GM19455 (cell line): ENCODE data around the gene SMIM35.
"Not testable (repeated sequence)": the region's sequence is repeated elsewhere in the genome, so short reads cannot be mapped to it uniquely, and the experiment has no call there.

ENCODE experiments used
- ATAC-seq: cut with Tn5 transposase; IDR thresholded peaks from one replicate; pipeline ENCODE4 v1.9.1; 2021; ENCODE audit not compliant: unreplicated experiment

SMIM35 gene

GRCh38 chr11:118082880-118083552 is 3.7 kb downstream of the SMIM35 start:
- no peak for ATAC-seq

DNA sequence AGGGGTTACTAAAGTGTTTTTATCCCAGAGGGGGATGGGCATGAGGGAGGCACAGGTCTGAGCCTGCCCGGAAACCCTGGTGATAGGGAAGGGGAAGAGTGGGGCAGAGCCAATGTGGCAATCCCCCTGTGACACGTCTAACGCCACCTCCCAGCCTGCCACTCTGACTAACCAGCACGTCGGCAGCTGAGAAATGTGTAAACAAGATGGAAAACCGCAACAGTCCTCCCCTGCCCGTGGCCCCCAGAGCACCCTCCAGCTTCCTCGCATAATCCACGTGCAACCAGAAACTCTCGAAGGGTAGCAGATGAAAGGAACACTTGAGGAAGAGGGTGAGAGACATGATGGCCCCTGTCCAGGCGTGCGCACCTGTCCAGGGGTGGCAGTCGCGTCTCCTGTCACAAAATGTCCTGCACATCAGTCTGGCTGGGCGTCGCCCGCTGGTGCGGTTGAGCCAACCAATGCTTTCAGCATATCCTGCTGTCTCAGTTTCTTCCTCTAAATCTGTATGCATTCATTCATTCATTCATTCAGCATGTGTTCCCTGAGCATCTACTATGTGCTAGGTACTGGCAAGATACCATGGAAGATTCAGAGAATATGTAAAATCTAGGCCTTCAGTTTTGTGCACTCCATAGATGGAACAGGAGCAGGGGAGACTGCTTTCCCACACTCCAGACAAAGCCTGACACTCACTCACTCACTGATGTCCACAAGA is 5.4 kb downstream of the SMIM35 start:
- no peak for ATAC-seq

DNA sequence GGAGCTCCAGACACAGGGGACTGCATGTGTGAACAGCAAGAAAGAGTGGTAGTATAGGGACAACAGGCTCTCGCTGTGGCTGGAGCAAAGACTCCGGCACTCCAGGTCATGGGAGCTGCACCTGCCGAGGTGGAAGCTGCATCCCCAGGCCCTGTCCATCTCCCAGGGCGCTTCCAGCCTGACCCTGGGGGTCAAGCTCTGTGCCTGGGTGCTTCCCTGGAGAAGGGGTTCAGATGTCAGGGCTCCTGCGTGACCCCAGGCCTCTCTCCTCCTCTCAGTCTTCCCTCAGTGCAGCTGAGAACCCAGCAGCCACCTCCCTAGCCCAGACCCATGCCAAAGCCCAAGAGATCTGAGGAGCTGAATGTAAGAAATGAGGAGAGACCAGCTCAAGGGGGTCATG is 6.5 kb downstream of the SMIM35 start:
- ATAC-seq: no peak

- ATAC-seq: no peak
Observed at GRCh38 chr11:118079491-118079890, 7.3 kb downstream of the SMIM35 start.

GRCh38 chr11:118078911-118079411 is 7.8 kb downstream of the SMIM35 start:
- no peak for ATAC-seq

- ATAC-seq: no peak
Observed at GRCh38 chr11:118076754-118077281, 9.9 kb downstream of the SMIM35 start, which contains the start of gene TMPRSS4. Gene TMPRSS4, plus strand, starts transcription at chr11:118077078. Its CDS starts 225 bp downstream, at chr11:118077303.

- no peak for ATAC-seq
Observed at GRCh38 chr11:118074785-118075184, 12.0 kb downstream of the SMIM35 start.

GRCh38 chr11:118074091-118074685 is 12.6 kb downstream of the SMIM35 start:
- ATAC-seq: no peak

GRCh38 chr11:118073554-118073953 is 13.2 kb downstream of the SMIM35 start:
- no peak for ATAC-seq

DNA sequence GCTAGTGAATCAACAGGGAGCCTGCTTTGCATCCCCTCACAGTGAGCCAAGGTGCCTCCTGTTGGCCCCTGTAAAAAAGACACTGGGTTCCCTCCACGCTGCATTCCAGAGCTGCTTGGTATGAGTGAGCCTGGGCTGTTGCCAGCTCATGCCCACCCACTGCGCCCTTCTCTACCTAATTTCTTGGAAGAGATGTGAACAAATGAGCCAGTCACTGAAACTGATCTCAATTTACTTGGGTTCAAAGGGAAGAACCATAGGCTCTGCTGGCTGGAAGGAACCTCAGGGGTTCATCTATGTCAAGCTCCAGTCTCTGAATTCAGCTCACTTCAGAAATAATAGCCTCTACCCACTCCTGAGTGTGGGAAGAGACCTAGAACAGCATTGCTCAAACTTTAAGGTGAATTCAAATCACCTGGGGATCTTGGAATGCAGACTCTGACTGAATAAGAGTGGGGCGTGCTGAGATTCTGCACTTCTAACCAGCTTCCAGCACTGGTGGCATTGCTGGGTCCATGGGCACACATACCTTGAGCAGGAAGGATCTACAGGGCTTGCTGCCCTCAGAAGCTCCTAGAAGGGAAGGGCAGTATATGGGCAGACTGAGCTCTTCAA is 15.2 kb downstream of the SMIM35 start:
- ATAC-seq: no peak

DNA sequence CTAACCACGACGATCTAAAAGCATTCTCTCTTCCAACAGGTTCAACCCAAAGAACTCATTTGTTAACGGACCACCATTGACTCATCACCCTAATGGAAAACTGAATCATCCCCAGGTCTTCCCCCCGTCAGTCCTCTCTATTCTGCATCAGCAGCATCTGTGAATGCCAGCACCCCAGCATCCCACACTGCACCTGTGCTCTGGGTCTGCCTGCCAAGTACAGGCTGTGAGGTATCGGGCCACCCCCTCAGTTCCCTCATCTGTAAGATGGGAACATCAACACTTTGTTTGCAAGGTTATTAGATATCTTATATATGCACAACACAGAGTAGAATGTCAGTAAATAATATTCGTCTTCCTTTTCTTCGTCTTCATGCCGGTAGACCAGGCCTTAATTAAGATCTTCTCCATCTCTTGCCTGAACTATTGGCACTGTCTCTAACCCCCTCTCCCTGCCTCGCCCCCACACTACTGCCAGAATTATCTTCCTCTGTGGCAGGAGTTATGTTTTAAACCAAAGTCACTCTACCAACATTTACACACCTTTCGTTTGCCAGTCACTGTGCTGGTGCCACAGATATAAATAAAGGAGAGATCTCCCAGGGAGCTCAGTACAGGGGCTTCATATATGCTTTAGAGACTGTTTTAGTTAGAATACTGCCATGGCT is 17.7 kb downstream of the SMIM35 start:
- ATAC-seq: no peak

DNA sequence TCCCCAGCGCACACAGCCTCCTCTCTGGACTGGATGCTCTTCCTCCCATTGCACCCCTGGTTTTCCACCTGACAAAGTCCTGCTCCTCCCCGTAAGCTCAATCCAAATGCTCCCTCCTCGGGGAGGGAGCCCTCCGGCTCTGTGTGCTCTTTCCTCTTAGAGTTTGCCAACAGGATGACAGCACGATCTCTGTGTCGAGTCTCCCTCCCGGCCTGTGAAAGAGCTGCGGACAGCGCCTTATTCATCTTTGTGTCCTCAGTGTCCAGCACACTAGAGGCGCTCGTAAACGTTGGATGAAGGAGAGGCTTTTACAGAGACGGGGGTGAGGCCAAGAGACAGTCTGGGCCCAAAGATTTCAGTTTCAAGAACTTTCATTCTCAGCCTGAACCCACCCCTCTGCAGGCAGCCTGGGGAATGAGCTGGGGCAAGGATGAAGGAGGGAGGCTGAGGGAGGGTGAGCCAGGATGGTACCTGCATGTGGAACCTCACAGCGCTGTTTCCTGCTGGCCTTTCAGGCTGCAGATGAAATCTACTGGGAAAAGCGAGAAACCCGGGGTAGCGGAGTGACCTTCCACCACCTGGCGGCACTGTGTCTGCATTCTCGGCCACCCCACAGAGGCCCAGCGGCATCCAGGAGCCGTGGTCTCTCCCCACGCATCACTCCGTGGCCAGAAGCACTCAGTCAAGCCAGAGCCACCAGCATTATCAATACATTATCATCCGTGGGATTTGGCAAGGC is 18.4 kb downstream of the SMIM35 start:
- no peak for ATAC-seq

GRCh38 chr11:118067006-118067405 is 19.8 kb downstream of the SMIM35 start:
- ATAC-seq: no peak

DNA sequence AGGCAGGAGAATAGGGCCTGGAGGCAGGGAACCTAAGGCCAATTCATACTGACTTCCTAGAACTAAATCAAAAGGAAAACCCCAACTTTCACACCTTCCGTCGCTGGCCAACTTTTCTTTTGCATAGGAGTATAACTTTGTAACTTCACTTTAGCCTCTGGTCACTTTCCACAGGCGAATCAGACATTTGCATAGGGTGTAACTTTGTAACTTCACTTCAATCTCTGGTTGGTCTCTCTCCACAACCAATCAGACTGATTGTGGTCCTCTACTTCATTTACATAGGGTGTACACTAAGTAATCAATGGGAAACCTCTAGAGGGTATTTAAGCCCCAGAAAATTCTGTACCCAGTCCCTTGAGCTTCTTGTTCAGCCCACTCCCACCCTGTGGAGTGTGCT is 21.4 kb downstream of the SMIM35 start:
- no peak for ATAC-seq

DNA sequence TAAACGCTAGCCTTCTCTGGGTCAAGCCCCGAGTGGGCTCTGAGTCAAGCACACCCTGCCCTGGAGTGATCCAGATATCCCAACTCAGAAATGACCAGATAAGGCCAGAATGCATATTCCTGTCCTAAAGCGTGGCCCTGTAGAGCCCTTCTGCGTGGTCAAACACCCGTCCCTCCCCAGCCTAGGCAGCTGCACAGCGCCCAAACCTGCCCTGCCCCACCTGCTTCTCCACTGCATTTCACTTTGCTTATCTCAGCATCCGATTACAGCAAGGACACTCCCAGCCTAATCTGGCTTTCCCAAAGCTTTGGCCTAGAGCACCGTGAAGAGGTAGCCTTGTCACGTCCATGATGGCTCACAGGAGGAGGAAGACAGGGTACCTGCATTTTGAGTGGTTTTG is 21.8 kb downstream of the SMIM35 start:
- no peak for ATAC-seq

DNA sequence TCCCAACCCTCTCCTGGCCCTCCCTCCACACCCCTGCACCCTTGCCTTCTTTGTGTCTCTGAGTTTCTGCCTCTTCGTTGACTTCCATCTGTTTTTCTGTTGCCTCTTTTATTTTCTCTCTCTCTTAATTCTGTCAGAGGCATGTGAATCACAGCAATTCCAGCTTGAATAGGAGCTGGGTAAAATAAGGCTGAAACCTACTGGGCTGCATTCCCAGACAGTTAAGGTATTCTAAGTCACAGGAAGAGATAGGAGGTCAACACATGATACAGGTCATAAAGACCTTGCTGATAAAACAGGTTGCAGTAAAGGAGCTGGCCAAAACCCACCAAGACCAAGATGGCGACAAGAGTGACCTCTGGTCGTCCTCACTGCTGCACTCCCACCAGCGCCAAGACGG is 24.1 kb downstream of the SMIM35 start:
- ATAC-seq: not testable (repeated sequence)

GRCh38 chr11:118062181-118062580 is 24.6 kb downstream of the SMIM35 start:
- ATAC-seq: not testable (repeated sequence)

- no peak for ATAC-seq
Observed at GRCh38 chr11:118061586-118062125, 25.1 kb downstream of the SMIM35 start.

DNA sequence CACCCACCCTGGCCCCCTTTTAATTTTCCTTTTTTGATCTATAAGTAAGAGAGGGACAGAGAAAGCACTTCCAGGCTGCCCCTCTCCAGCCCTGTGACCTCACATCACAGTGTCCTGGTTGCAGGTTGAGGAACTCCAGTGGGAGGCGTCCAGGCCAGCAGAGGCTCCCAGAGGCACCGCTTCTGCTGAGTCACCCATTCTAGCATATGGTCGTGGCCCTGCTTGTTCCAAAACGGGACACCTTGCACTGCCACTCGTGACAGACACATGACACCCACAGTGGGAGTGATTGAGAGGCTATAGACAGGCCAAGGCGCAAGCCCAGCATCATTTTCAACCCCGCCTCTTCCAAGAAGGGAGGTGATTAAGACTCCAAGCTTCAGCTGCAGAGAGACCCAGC is 25.9 kb downstream of the SMIM35 start:
- no peak for ATAC-seq
